Activated CD8-positive, alpha-beta memory T cell treated with anti-CD3 and anti-CD28 coated beads, Interleukin-2, amount 50 U/mL, for 1 hour (primary cell): ENCODE data around the gene RHOBTB3.
"Not testable (repeated sequence)": the region's sequence is repeated elsewhere in the genome, so short reads cannot be mapped to it uniquely, and the experiment has no call there.

Source experiments
- DNase-seq: peaks from one replicate; pipeline ENCODE4 v3.0.0-alpha.2; 2020; ENCODE audit errors: extremely low read depth

Gene RHOBTB3

GRCh38 chr5:95713246-95713645 lies 17.9 kb upstream of the RHOBTB3 start:
- DNase-seq: not testable (repeated sequence)

- DNase-seq: no peak
Measured at GRCh38 chr5:95713960-95714710, 17.0 kb upstream of the RHOBTB3 start.

GRCh38 chr5:95715799-95716461 lies 15.2 kb upstream of the RHOBTB3 start:
- no peak for DNase-seq

- DNase-seq: no peak
Measured at GRCh38 chr5:95717439-95717838, 13.7 kb upstream of the RHOBTB3 start.

GRCh38 chr5:95718203-95718602 lies 12.9 kb upstream of the RHOBTB3 start:
- DNase-seq: no peak

GRCh38 chr5:95718738-95719137 lies 12.4 kb upstream of the RHOBTB3 start:
- no peak for DNase-seq

GRCh38 chr5:95720094-95720786 lies 10.9 kb upstream of the RHOBTB3 start:
- DNase-seq: no peak

GRCh38 chr5:95721582-95722295 lies 9.4 kb upstream of the RHOBTB3 start:
- no peak for DNase-seq

GRCh38 chr5:95723632-95724369 lies 7.3 kb upstream of the RHOBTB3 start:
- DNase-seq: no peak

GRCh38 chr5:95725071-95725820 lies 5.9 kb upstream of the RHOBTB3 start:
- DNase-seq: no peak

- no peak for DNase-seq
Measured at GRCh38 chr5:95725937-95726810, 5.0 kb upstream of the RHOBTB3 start.

GRCh38 chr5:95726811-95727763 lies 4.0 kb upstream of the RHOBTB3 start:
- no peak for DNase-seq

- no peak for DNase-seq
Measured at GRCh38 chr5:95727764-95728191, 3.4 kb upstream of the RHOBTB3 start.

- no peak for DNase-seq
Measured at GRCh38 chr5:95728494-95729114, 2.5 kb upstream of the RHOBTB3 start.

- no peak for DNase-seq
Measured at GRCh38 chr5:95729115-95730010, 1.8 kb upstream of the RHOBTB3 start.

GRCh38 chr5:95730011-95730700 lies 980 bp upstream of the RHOBTB3 start:
- DNase-seq: no peak
